HepG2 (cell line): ENCODE measurements around the gene ZNF513. TPM values are rescaled to one million over a fixed set of nuclear protein-coding genes. Genes with fewer than 3 reads are reported as not detected.

Source experiments
- AHDC1 ChIP-seq: sonication (generic); formaldehyde crosslinking; IDR thresholded peaks from 2 replicates; pipeline ENCODE4 v1.5.1; 2020; ENCODE audit warnings: mild to moderate bottlenecking, missing genetic modification reagents, borderline replicate concordance
- CREM ChIP-seq, 2 experiments: sonication (generic) in 1 of 2; formaldehyde crosslinking in 1 of 2; IDR thresholded peaks; 2 replicates each; pipeline versions ENCODE4 v1.4.0 to v1.6.1; 2016 to 2020; ENCODE audit warnings: antibody characterized with exemption in 1 of 2, mild to moderate bottlenecking in 1 of 2, missing genetic modification reagents in 1 of 2
- GTF3A ChIP-seq: sonication (generic); formaldehyde crosslinking; conservative IDR thresholded peaks from 2 replicates; pipeline ENCODE4 v1.4.0; 2020; ENCODE audit warnings: mild to moderate bottlenecking, missing genetic modification reagents
- HOXD1 ChIP-seq: sonication (generic); formaldehyde crosslinking; IDR thresholded peaks from 2 replicates; pipeline ENCODE4 v1.5.0; 2020; ENCODE audit warnings: missing genetic modification reagents
- SALL2 ChIP-seq: sonication (generic); formaldehyde crosslinking; IDR thresholded peaks from 2 replicates; pipeline ENCODE4 v1.8.1; 2023; ENCODE audit warnings: mild to moderate bottlenecking, missing genetic modification reagents, inconsistent platforms
- TFDP2 ChIP-seq: sonication (generic); formaldehyde crosslinking; IDR thresholded peaks from 2 replicates; pipeline ENCODE4 v1.4.0; 2020; ENCODE audit warnings: missing genetic modification reagents
- TOE1 ChIP-seq: sonication (generic); formaldehyde crosslinking; IDR thresholded peaks from 2 replicates; pipeline ENCODE4 v1.4.0; 2020; ENCODE audit warnings: mild to moderate bottlenecking, missing genetic modification reagents
- ZFP37 ChIP-seq: sonication (generic); formaldehyde crosslinking; IDR thresholded peaks from 2 replicates; pipeline ENCODE4 v1.4.0; 2020; ENCODE audit warnings: missing genetic modification reagents, borderline replicate concordance
- ZNF124 ChIP-seq: sonication (generic); formaldehyde crosslinking; IDR thresholded peaks from 2 replicates; pipeline ENCODE4 v1.4.0; 2020; ENCODE audit warnings: missing genetic modification reagents
- ZNF251 ChIP-seq: sonication (generic); formaldehyde crosslinking; IDR thresholded peaks from 2 replicates; pipeline ENCODE4 v1.9.0; 2021; ENCODE audit warnings: mild to moderate bottlenecking, missing genetic modification reagents
- ZNF274 ChIP-seq: sonication (generic); formaldehyde crosslinking; IDR thresholded peaks from 2 replicates; pipeline ENCODE4 v1.5.1; 2020; ENCODE audit warnings: mild to moderate bottlenecking, missing genetic modification reagents
- ZSCAN20 ChIP-seq: sonication (generic); formaldehyde crosslinking; IDR thresholded peaks from 2 replicates; pipeline ENCODE4 v1.4.0; 2020; ENCODE audit warnings: missing genetic modification reagents, mild to moderate bottlenecking, borderline replicate concordance
- polyA plus RNA-seq, 8 experiments: library from polyadenylated mRNA; depleted of rRNA in 3 of 8; stranded (reverse) in 7 of 8; unstranded in 1 of 8; fragments of >200 nt; fragmentation: Illumina TruSeq in 4 of 8; extraction: Trizol in 4 of 8; gene quantifications; 2 replicates each; pipeline versions ENCODE4 v1.2.1 to v1.2.3, GENCODE V29; 2011 to 2016; ENCODE audit warnings: low read depth in 4 of 8, missing spikeins in 1 of 8, mixed read lengths in 1 of 8; ENCODE audit not compliant: insufficient read depth in 1 of 8
- total RNA-seq, 5 experiments: library from RNA; depleted of rRNA; stranded (reverse); fragments of >200 nt; fragmentation: Illumina TruSeq; extraction: Trizol; gene quantifications; 2 replicates each; pipeline ENCODE4 v1.2.3, GENCODE V29; 2016; ENCODE audit warnings: low read depth in 1 of 5
- TF ChIP-seq, protein P1 (sequence below): sonication (generic); formaldehyde crosslinking; IDR thresholded peaks from 2 replicates; pipeline ENCODE4 v1.4.0; 2020; ENCODE audit warnings: missing genetic modification reagents, mild to moderate bottlenecking, borderline replicate concordance
- TF ChIP-seq, protein P2 (sequence below): sonication (generic); formaldehyde crosslinking; IDR thresholded peaks from 2 replicates; pipeline ENCODE4 v1.4.0; 2020; ENCODE audit warnings: missing genetic modification reagents

ZNF513 gene
- total and polyA plus RNA-seq, 2 of the 13 experiments (the other 11 are each of a cell fraction or from before 2014, with no cell fraction given) = 4.9 to 6.3 TPM

GRCh38 chr2:27356382-27357181 is 24.0 kb downstream of the ZNF513 start, which contains the start of gene GTF3C2 (continued):
- TF ChIP-seq, protein P1, sequence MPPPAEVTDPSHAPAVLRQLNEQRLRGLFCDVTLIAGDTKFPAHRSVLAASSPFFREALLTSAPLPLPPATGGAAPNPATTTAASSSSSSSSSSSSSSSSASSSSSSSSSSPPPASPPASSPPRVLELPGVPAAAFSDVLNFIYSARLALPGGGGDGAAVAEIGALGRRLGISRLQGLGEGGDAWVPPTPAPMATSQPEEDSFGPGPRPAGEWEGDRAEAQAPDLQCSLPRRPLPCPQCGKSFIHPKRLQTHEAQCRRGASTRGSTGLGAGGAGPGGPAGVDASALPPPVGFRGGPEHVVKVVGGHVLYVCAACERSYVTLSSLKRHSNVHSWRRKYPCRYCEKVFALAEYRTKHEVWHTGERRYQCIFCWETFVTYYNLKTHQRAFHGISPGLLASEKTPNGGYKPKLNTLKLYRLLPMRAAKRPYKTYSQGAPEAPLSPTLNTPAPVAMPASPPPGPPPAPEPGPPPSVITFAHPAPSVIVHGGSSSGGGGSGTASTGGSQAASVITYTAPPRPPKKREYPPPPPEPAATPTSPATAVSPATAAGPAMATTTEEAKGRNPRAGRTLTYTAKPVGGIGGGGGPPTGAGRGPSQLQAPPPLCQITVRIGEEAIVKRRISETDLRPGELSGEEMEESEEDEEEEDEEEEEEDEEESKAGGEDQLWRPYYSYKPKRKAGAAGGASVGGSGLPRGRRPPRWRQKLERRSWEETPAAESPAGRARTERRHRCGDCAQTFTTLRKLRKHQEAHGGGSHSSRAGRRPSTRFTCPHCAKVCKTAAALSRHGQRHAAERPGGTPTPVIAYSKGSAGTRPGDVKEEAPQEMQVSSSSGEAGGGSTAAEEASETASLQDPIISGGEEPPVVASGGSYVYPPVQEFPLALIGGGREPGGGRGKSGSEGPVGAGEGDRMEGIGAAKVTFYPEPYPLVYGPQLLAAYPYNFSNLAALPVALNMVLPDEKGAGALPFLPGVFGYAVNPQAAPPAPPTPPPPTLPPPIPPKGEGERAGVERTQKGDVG (CRISPR knock-in tag) = peak; percentile 71; the same call in 1 of the 2 replicates
- TF ChIP-seq ZFP37 (no peak; the same call in 1 of the 2 replicates), TOE1 (no peak), SALL2 (CRISPR knock-in tag) (no peak; the same call in 1 of the 2 replicates), CREM (IDR thresholded peaks at IDR 0.05) (peak; percentile 100), CREM (CRISPR knock-in tag; IDR thresholded peaks at IDR 0.05) (peak; percentile 77), HOXD1 (peak; percentile 25), ZNF124 (CRISPR knock-in tag) (peak; percentile 79; the same call in 1 of the 2 replicates), GTF3A (CRISPR knock-in tag) (0 out of 2 replicates have a peak, but pooled peaks have one; percentile 36), TFDP2 (CRISPR knock-in tag) (peak; percentile 88), ZNF251 (no peak), ZSCAN20 (CRISPR knock-in tag) (no peak), ZNF274 (CRISPR knock-in tag) (peak; percentile 58; the same call in 1 of the 2 replicates), AHDC1 (CRISPR knock-in tag) (peak; percentile 41; the same call in 1 of the 2 replicates)
- TF ChIP-seq, protein P2, sequence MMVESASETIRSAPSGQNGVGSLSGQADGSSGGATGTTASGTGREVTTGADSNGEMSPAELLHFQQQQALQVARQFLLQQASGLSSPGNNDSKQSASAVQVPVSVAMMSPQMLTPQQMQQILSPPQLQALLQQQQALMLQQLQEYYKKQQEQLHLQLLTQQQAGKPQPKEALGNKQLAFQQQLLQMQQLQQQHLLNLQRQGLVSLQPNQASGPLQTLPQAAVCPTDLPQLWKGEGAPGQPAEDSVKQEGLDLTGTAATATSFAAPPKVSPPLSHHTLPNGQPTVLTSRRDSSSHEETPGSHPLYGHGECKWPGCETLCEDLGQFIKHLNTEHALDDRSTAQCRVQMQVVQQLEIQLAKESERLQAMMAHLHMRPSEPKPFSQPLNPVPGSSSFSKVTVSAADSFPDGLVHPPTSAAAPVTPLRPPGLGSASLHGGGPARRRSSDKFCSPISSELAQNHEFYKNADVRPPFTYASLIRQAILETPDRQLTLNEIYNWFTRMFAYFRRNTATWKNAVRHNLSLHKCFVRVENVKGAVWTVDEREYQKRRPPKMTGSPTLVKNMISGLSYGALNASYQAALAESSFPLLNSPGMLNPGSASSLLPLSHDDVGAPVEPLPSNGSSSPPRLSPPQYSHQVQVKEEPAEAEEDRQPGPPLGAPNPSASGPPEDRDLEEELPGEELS = peak; percentile 79
